Measurements from ENCODE around the gene ARHGDIB. TPM values are rescaled to one million over a fixed set of nuclear protein-coding genes. Genes with fewer than 3 reads are reported as not detected.

Gene ARHGDIB
- total and polyA plus RNA-seq, 2 of the 4 experiments (the other 2 are of a cell fraction): 24.9 to 30.7 TPM

GRCh38 chr12:14930299-14930698 lies 31.1 kb downstream of the ARHGDIB start:
- POLR2A ChIA-PET (ENCODE audit: unreplicated experiment): no interaction called here
- peak; percentile 60 for ATAC-seq (ENCODE audit: low read depth)
- H3K23ac ChIP-seq (ENCODE audit: low read depth, low read length): no peak overlapping the region

More at GRCh38 chr12:14930299-14930698, 31.1 kb downstream of the ARHGDIB start:
- Histone ChIP-seq H2BK15ac (ENCODE audit: low read depth, low read length) (no peak overlapping the region), H3K4ac (ENCODE audit: low read depth, low read length) (no peak overlapping the region), H2BK120ac (ENCODE audit: low read depth, low read length) (no peak overlapping the region), H3K9me3 (ENCODE audit: control insufficient read depth, insufficient read depth, low read length) (no peaks in the 10 kb centered on the region), H2AFZ (replicated peaks; ENCODE audit: low read length, poor library complexity) (no peak overlapping the region), H3K18ac (ENCODE audit: low read depth, low read length) (no peak overlapping the region), H3K4me1 (ENCODE audit: control insufficient read depth, insufficient read depth, low read length) (peaks cover 4% of the 10 kb centered on the region), H2AK9ac (replicated peaks; ENCODE audit: low read depth, low read length, poor library complexity) (no peak overlapping the region), H4K5ac (ENCODE audit: low read depth, low read length) (no peak overlapping the region), H3K4me2 (ENCODE audit: low read depth, low read length) (no peak overlapping the region), H3K4me3 (ENCODE audit: insufficient read depth, low read depth, low read length) (no peak overlapping the region), H2AK5ac (ENCODE audit: low read depth, low read length) (no peak overlapping the region), H3K79me1 (ENCODE audit: low read depth in 1 of 2, low read length in 2 of 2) (no peaks in the 10 kb centered on the region), H3K27me3 (ENCODE audit: control insufficient read depth, insufficient read depth, low read length) (no peaks in the 10 kb centered on the region), H3K36me3 (ENCODE audit: control insufficient read depth, insufficient read depth, low read length) (no peaks in the 10 kb centered on the region), H2BK20ac (ENCODE audit: low read depth, low read length) (no peak overlapping the region), H3K27ac (ENCODE audit: insufficient read depth, low read length) (no peak overlapping the region), H3K56ac (ENCODE audit: extremely low read depth, insufficient read depth, low read length) (no peak overlapping the region), H3K9ac (ENCODE audit: low read depth, low read length) (no peak overlapping the region), H3K9me1 (ENCODE audit: insufficient read depth, low read length) (no peaks in the 10 kb centered on the region; the same call in 1 of the 2 replicates), H4K91ac (ENCODE audit: insufficient read depth, low read depth, low read length) (no peak overlapping the region), H3K14ac (replicated peaks; ENCODE audit: low read depth, low read length) (no peak overlapping the region), H2BK5ac (ENCODE audit: low read depth, low read length, poor library complexity, severe bottlenecking) (peak overlapping the region; percentile 32), H4K8ac (ENCODE audit: low read depth in 2 of 2, low read length in 2 of 2) (no peak overlapping the region), H4K20me1 (ENCODE audit: insufficient read depth, low read length) (no peaks in the 10 kb centered on the region)
- dilution Hi-C loops (cut with HindIII; ENCODE audit: low sequenced_read_pairs, unreplicated experiment): no loop called here
- CTCF ChIA-PET: no interaction called here
- TF ChIP-seq FOS (IDR thresholded peaks at IDR 0.05; ENCODE audit: low read depth, low read length) (no peak), MAFK (IDR thresholded peaks at IDR 0.05; ENCODE audit: low read depth, low read length) (no peak), SMC3 (IDR thresholded peaks at IDR 0.05; ENCODE audit: low read depth, low read length) (no peak), CTCF (conservative IDR thresholded peaks at IDR 0.05; ENCODE audit: low read depth, low read length) (peak; percentile 35), CEBPB (IDR thresholded peaks at IDR 0.05; ENCODE audit: low read depth, low read length) (no peak), RFX5 (IDR thresholded peaks at IDR 0.05; ENCODE audit: low read depth, low read length) (no peak), USF2 (IDR thresholded peaks at IDR 0.05; ENCODE audit: low read depth, low read length) (no peak), RAD21 (IDR thresholded peaks at IDR 0.05; ENCODE audit: low read length) (peak; percentile 31), BHLHE40 (IDR thresholded peaks at IDR 0.05; ENCODE audit: low read depth, low read length) (no peak), MAZ (IDR thresholded peaks at IDR 0.05; ENCODE audit: borderline replicate concordance, low read depth, low read length) (no peak), ELK1 (IDR thresholded peaks at IDR 0.05; ENCODE audit: borderline replicate concordance, low read depth, low read length) (no peak), MXI1 (IDR thresholded peaks at IDR 0.05; ENCODE audit: borderline replicate concordance, low read depth, low read length) (no peak), POLR2A (IDR thresholded peaks at IDR 0.05; ENCODE audit: low read depth, low read length) (no peak), RCOR1 (IDR thresholded peaks at IDR 0.05; ENCODE audit: insufficient replicate concordance, low read length) (no peak), CHD1 (IDR thresholded peaks at IDR 0.05; ENCODE audit: low read depth, low read length) (no peak), NFE2L2 (IDR thresholded peaks at IDR 0.05; ENCODE audit: low read depth, low read length) (no peak)
- peak; percentile 27 for DNase-seq
- BruUV-seq (replicated peaks): no TSS peak
- in situ Hi-C loops (cut with MboI; ENCODE audit: low sequenced_read_pairs): no loop called here
- intact Hi-C loops (cut with micrococcal nuclease): loop anchor here (2.0 kb wide), 1 partner anchor 65 kb away; no protein-coding TSS in a partner anchor
